HG02981 (cell line): ENCODE results near the gene LYRM2.

Experiments
- ATAC-seq: cut with Tn5 transposase; IDR thresholded peaks from one replicate; pipeline ENCODE4 v1.9.1; 2021; ENCODE audit warnings: mild to moderate bottlenecking, moderate library complexity; ENCODE audit not compliant: unreplicated experiment

Gene LYRM2

DNA sequence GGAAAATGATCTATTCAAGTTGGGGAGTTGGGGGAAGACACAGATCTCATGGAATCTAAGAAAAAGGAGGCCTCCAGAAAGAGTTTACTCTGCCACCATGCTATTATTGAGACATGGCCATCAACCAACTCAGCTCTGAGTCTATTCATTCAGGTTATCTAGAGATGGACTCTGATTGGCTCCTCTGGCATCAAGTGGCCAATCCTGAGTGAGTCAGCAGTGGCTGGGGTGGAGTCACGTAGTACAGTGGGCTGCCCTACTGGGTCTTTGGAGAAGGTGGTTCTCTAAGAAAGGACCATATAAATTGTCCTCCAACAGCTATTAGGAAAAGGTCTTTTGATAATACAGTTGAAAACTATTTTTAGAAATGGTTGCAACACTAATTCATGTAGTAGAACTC, 42.1 kb downstream of the LYRM2 start:
- no peak for ATAC-seq

DNA sequence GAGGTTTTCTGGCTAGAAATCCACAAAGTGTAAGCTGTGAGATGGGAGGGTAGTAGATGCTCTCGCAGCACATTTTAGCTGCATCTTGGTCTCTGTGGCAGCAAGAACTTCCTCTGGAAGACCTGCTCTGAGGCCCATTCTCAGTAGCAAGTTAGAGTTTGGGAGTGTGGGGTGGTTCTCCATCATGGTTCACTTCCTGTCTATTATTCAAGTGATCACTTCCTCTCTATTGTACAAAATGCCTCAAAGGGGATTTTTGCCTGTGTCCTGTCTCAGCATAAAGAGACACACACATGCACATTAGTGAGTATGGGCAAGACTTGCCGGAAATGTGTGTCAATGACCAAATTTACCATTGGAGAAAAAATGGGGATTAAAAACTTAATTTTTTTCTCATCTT, 42.5 kb downstream of the LYRM2 start:
- peak; percentile 90 for ATAC-seq

DNA sequence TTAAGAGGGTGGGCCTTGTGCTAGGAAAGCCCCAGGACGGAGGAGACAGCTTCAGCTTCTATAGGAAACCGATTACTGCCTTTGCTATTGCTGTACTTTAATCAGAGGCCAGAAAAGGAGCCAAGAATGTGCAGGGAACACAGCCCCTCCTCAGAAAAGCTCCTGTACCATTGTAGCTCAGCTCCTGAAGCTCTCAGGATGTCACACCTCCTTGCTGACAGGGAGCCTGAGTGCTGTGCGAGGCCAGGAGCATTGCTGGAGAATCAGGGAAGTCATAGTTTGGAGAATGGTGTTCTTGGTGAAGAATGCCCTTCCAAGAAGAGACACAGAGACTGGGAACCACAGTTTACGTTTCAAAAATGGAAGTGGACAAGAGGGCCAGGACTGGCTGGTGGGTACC, 46.8 kb downstream of the LYRM2 start:
- ATAC-seq = no peak

DNA sequence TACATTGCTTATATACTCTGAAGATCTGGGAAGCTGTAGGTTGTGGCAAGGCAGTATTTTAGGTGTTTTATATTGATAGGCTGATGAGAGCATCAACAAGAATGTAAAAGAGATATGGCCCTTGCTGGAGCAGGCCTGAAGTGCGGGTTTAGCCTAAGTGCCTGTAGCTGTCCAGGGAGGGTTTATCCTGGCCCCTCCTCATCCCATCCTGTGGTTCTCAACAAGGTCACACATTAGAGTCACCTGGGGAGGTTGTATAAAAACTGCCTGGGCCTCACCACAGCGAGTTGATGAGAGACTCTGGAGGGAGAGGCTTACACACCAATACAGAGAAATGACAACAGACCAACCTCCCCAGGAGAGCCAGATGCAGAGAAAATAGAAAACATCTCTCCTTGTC, 48.4 kb downstream of the LYRM2 start:
- no peak for ATAC-seq

DNA sequence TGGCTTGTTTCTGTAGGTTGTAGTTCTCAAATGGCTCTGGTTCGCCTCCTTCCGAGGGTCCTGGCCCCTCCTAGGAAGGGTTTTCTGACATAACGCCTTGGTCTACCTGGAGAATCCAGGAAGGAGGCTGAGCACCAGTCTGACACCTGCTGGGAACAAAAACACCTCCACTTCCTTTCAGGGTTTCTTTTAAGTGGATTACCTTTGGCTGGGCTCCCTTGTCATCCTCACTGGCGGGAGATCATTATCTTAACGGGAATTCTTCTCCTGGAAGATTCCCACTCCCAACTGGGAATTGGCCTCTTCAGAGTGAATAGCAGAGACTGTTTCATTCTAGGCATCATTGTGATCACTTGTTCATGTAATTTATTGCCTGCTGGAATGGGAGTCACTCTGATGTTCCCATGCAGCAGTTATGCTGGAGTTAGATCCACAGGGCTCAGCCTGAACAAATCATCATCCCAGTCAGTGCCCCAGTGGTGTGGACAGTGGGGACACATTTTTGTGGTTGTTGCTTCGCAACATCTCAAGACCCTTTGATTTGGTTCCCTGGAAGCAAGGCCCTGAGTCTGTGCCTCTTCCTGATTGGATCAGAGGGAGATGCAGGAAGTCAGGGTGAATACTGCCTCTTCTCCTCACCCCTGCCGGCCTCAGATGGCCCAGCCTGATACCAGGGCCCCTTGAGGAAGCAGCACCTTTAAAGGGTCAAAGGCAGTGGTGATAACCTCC, 49.1 kb downstream of the LYRM2 start:
- ATAC-seq = no peak

DNA sequence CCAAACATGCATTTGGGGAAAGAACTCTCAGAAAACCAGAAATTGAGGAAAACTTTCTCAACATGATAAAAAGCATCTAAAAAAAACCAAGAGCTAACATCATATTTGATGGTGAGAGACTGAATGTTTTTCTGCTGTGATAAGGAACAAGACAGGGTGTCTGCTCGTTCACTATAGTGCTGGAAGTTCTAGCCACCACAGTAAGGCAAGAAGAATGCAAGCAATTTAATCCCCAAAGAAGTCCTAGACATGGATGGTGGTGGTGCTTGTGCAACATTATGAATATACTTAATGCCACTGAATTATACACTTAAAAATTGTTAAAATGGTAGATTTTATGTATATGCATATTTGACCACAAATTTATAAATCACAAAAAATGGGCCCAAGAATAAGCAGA, 53.4 kb downstream of the LYRM2 start:
- no peak for ATAC-seq

DNA sequence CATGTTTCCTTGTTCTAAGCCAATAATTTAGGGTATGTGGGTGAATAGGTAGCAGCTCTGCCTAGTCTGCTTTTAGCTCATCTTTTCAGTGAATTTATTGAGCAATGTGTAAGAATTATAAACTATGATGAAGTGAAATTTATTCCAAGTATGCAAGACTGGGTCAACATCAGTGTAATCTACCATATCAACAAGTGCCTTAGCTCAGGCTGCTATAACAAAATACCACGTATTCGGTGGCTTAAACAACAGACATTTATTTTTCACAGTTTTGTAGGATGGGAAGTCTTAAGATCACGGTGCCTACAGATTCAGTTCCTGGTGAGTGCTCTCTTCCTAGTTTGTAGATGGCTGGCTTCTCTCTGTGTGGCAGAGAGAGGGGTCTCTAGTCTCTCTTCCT, 54.0 kb downstream of the LYRM2 start:
- ATAC-seq = no peak

DNA sequence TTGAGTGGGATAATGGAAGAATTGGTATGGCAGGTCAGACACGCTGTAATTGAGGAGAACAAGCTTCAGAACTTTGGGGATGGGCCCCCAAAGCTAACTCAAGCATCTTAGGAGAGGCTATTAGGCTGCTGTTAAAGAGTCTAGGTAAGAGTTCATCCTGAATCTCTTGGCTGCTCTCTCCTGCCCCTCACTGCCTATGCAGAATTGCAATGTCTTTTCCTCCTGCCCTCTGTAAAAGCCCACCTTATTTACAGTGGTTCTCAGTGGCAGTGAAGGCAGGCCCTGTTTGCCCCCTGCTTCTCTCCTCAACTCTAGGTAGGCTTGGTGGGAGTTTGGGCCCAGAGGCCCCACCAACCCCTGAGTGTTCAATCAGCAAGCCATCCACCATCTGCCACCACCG, 55.0 kb downstream of the LYRM2 start:
- no peak for ATAC-seq

DNA sequence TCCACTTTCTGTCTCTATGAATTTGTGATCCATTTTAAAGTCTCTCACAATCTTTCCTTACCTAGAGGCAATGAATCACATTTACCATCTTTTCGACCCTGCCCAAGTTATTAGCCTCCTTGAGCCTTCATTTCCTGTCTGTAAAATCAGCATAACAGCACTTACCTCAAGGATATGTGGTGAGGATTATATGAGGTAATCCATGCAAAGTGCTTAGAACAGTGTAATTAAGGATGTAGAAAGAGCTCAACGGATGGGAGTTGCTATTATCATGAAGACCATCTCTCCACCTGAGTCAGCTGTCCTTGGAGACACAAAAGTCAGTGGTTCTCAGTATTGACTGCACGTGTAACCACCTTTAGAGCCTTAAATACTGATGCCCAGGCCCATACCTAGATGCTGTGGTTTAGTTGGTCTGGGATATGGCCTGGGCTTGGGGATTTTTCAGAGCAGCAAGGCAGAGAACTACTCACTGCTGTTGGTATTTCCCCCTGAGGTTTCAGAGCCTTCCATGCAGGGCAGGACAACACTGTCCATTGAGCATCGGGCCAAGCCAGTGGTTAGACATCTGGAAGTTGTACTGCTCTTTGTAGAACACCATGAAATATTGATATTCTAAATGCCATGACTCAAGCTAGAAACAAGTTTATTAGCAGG, 55.8 kb downstream of the LYRM2 start:
- ATAC-seq = no peak

DNA sequence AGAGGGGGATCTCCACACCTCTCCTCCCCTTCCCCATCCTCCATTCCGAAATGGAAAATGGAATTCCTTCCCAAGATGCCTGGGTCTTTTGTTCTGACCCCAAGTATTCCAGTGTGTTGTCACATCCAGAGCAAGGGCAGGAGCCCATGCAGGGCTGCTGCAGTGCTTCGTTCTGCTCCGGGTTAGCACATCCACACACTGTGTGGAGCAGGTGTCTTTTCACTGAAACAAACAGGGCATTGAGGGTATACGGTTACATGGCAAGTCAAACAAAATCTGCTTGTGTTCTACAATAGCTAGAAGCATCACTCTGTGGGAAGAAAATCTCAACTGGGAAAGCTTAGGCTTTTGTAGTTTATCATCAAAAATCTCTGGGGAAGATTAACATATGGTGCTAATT, 56.9 kb downstream of the LYRM2 start:
- no peak for ATAC-seq

DNA sequence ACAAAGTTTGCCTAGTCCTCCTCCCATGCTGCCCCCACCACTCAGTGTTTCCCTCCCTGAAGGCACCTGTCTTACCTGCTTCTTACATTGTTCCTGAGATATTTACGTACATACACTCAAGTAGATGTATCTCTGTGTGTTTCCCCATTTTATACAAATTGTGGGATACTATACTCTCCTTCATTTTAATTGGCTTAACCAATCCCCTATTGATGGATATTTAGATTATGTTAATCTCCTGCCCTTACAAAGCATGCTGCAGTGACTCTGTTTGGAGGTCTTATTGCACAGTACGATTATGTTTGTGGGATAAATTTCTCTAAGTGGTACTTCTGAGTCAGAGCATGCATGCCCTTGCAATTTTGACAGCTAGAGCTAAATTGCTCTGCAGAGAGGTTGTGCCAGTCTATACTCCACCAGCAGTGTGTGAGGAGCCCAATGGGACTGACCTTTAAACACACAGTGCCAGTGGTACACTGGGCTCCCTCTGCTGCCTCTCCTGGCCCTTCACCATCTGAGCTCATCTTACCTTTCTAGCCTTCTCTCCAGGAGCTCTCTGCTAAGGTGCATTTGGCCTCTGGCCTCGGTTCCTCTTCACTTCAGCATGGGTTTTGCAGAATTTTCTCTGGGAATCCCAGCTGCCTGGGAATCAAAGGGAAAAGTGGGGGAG, 57.4 kb downstream of the LYRM2 start:
- ATAC-seq = no peak

DNA sequence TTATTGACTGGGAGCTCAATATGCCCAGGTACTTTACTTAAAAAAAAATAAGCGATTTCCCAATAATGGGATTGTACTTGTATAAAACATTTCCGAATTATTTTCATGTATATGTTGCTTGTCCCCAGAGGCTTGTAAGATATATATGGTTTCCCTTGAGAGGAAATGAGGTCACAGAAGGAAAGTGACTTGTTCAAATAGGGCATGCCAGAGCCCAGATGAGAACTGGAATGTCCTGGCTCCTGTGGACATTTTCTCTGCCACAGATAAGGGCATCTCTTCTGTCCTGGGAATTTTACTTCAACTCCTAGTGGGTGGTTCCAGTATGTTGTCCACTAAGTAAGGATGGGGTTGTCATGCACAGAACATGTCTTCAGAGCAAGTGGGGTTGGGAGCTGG, 63.0 kb downstream of the LYRM2 start:
- no peak for ATAC-seq

DNA sequence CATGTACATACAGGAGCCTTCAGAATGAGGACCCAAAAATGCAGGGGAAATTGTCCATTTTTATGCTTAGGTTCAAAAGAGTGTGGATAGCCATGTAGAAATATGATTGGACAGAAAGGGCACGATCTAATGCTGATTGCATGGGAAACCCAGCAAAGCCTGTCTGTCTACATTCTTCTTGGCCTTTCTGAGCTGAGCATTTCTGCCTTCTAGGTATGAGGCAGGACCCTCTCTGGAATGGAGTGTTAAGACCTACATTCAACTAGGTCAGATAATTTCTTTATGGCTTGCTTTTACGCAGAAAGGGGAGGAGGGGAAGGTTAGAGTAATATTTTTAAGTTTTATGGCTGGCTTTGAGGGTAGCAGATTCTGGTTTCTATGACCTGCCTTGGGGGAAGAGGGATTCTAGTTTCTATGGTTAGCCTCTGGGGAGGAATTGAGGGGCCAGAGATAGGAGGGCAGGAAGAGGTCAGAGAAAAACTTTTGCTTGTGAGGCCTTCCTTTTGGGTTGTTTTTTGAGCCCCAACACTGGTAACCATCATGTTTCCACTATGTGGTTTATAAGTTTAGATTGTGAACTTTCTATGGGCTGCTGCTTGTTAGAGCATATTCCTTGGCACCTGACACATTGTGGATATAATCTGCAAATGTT, 63.5 kb downstream of the LYRM2 start:
- no peak for ATAC-seq

DNA sequence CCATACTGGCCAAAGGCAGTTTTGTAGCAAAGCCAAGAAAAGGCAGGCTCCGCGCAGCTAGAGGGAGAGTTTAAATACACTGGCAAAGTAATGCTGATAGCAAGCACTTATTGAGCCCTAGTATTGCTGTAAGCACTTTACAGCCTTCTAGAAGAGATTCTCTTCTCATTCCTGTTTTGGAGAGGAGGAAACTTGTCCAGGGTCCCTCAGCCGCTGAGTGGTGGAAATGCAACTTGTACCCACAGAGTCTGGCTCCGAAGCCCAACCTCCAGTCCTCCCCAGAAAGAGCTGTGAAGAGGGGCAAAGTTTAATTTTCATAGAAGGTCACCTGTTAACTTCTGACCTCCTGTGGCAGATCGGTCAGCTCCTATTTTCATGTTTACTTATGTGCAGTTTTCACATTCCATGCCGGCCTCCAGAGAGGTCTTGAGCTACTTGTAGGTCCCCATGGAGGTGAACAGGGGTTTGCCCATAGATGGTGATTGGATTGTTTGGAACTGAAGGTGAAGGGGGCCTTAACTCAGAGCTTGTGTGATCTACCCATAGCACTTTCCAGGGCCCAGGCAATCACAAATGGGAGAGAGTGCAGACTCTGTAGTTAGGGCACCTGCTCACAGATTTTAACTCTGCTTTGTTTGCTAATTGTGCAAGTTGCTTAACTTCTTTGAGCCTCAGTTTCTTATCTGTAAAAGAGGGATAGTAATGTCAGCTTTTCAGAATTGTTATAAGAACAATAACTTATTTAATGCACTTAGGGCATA, 70.7 kb downstream of the LYRM2 start:
- no peak for ATAC-seq

DNA sequence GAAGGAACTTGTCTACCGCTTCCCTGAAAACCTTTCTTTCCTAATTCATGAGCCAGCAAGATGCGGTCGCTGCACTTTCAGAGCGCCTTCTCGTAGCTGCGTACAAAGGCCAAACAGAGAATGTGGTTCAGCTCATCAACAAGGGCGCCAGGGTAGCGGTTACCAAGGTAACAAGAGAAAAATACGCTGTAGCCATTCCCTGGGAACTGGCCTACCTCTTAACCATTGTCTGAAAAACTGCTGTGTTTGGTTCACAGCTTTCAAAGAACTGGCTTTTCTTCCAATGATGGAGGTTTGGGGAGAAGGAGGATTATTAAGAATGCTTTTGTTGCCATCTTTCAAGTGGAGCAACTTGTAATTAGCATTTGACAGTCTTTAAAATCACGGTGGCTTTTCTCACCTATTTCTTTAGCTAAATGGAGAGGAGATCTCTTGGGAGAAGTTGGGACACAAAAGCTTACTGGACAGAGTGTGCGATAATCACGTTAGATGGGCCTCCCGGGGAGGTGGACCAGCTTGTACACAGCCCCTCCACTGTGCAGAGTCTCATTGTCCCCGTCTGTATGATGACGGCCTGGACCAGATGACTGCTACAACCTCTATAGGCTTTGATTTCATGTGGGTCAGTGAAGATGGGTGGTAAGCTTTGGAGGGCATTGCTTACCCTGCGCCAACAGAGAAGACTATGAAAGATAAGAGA, 71.5 kb downstream of the LYRM2 start:
- ATAC-seq = no peak

DNA sequence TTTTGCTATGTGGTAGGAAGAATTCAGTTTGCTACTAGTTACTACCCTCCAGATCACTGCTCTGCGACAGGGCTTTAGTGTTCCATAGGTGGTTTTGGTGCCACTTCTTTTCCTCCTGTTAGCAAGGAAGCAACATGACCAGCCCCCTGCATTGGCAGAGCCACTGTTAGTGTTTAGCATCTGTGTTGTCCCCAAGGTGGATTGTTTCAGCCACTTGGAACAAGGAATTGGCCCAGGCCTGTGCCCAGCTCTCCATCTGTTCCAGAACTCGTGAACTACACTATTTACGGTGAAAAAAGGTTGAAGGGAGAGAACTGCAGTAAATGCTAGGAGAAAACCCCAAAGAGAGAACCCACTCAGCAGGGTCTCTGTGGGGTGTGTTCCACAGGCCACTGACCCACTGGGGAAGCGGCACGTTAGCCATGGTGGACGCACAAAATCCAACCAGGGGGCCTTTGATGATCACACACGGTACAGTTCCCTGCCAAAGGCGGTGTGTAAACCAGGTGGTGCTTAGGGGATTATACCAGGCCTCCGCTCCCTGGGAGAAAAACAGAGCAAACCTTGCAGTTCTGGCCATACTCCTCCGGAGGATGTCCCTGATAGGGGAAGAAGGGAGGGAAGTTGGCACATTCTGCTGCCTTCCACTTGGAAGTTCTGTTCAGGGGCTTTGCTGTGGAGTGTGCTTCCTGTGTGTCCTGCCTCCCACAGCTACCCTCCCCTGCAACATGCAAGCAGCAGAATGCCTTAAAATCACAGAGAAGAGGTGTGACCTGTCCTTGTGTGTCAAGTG, 72.3 kb downstream of the LYRM2 start:
- ATAC-seq = no peak

DNA sequence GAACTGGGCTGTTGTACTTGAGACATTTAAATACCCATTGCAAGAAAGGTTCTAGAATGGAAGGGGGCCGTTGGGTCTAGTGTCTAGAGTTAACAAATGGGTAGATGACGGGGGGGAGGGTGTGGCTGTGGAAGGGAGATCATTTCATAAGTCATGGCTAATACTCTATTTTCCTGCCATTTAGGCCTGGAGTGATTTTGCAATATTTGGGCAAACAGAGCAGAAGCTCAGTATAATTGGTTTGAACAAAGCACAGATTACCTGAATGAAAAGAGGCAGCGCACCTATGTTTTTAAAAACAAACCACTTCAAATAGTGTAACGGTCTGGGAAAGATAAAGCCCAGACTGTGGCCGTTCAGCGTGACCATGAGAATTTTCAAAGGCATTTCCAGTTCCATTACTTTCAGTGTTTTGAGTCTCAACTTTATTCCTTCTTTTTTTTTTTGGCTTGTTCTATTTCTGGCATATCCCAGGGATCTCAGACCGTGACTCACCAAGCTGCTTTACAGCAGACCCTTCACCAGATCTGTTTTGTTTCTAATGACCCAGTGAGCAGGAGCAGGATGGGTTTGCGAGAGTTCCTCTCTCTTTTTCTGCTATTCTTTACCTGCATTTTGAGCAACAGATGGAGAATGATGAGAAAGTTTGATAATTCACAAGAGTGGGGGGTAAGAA, 73.7 kb downstream of the LYRM2 start:
- ATAC-seq = no peak

DNA sequence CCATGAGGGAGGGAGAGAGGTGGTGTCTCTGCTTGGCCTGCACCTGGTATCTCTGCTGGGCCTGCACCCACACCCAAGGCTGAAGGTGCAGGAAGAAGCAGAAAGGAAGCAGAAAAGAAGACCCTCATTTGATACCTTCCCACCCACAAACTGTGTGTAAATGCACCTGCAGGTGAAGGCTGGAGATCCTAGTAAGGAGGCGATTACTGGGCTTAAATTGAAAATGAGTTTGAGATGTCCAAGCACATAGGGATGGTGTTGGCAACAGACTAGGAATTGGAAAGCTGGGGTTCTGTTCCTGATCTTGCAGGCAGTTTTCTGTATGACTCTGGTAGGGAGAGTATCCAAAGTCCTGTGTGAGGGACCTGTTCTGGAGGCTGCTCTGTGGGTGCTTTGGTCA, 74.7 kb downstream of the LYRM2 start:
- ATAC-seq = no peak
